ENCODE measurements around the gene BMF. TPM values are rescaled to one million over a fixed set of nuclear protein-coding genes. Genes with fewer than 3 reads are reported as not detected.

The BMF gene
- total and polyA plus RNA-seq, 2 donors (not counting 1 experiment from before 2014, with no cell fraction given) = 2.2 to 8.6 TPM

GRCh38 chr15:40090774-40091455 lies 17.8 kb downstream of the BMF start:
- Histone ChIP-seq H2AFZ (ENCODE audit: low read length) (no peak overlapping the region), H3K79me2 (ENCODE audit: control insufficient read depth, insufficient read depth, low read length) (no peaks in the 10 kb centered on the region), H3K4me2 (ENCODE audit: extremely low read depth, insufficient read depth, low read length) (no peak overlapping the region), H3K27me3 (ENCODE audit: control insufficient read depth, insufficient read depth, low read length) (no peaks in the 10 kb centered on the region), H3K4me3 (replicated peaks in 1 of 4; ENCODE audit: control extremely low read depth in 1 of 4, insufficient read depth in 1 of 4, low read depth in 3 of 4, low read length in 4 of 4) (no peak overlapping the region), H3K9me3 (ENCODE audit: control insufficient read depth, insufficient read depth, low read depth, low read length) (no peaks in the 10 kb centered on the region), H3K36me3 (ENCODE audit: control insufficient read depth, insufficient read depth, low read length) (no peaks in the 10 kb centered on the region), H4K20me1 (ENCODE audit: control insufficient read depth, extremely low read depth, insufficient read depth, low read length) (no peaks in the 10 kb centered on the region), H3K9ac (ENCODE audit: insufficient read depth, low read length) (no peak overlapping the region), H3K27ac (ENCODE audit: insufficient read depth, low read length) (no peak overlapping the region), H3K4me1 (ENCODE audit: control insufficient read depth, extremely low read depth, insufficient read depth, low read length) (peaks cover 39% of the 10 kb centered on the region)
- TF ChIP-seq EZH2 (IDR thresholded peaks at IDR 0.05; ENCODE audit: low read length, missing control alignments) = no peak
- TF ChIP-seq CTCF (conservative IDR thresholded peaks at IDR 0.05 in 1 of 2, IDR thresholded peaks at IDR 0.05 in 1 of 2; ENCODE audit: low read depth in 1 of 2, low read length in 2 of 2) = no peak
- no peak for DNase-seq (ENCODE audit: low read depth in 2 of 2)

GRCh38 chr15:40088929-40089755 lies 19.5 kb downstream of the BMF start:
- H3K9ac ChIP-seq (ENCODE audit: insufficient read depth, low read length) = no peak overlapping the region
- H3K36me3 ChIP-seq (ENCODE audit: control insufficient read depth, insufficient read depth, low read length) = no peaks in the 10 kb centered on the region
- H3K4me2 ChIP-seq (ENCODE audit: extremely low read depth, insufficient read depth, low read length) = no peak overlapping the region
- H3K27me3 ChIP-seq (ENCODE audit: control insufficient read depth, insufficient read depth, low read length) = no peaks in the 10 kb centered on the region
- H3K79me2 ChIP-seq (ENCODE audit: control insufficient read depth, insufficient read depth, low read length) = no peaks in the 10 kb centered on the region
- peaks cover 37% of the 10 kb centered on the region for H3K4me1 ChIP-seq (ENCODE audit: control insufficient read depth, extremely low read depth, insufficient read depth, low read length)
- peak in 1 of 2 donors; percentile 72 for DNase-seq (ENCODE audit: low read depth in 2 of 2)
- no peak overlapping the region for H2AFZ ChIP-seq (ENCODE audit: low read length)
- H3K9me3 ChIP-seq (ENCODE audit: control insufficient read depth, insufficient read depth, low read depth, low read length) = no peaks in the 10 kb centered on the region
- H4K20me1 ChIP-seq (ENCODE audit: control insufficient read depth, extremely low read depth, insufficient read depth, low read length) = no peaks in the 10 kb centered on the region
- no peak overlapping the region for H3K27ac ChIP-seq (ENCODE audit: insufficient read depth, low read length)
- H3K4me3 ChIP-seq (replicated peaks in 1 of 4; ENCODE audit: control extremely low read depth in 1 of 4, insufficient read depth in 1 of 4, low read depth in 3 of 4, low read length in 4 of 4) = no peak overlapping the region
- TF ChIP-seq CTCF (conservative IDR thresholded peaks at IDR 0.05 in 1 of 2, IDR thresholded peaks at IDR 0.05 in 1 of 2; ENCODE audit: low read depth in 1 of 2, low read length in 2 of 2) (no peak), EZH2 (IDR thresholded peaks at IDR 0.05; ENCODE audit: low read length, missing control alignments) (no peak)

Measured in fibroblast of lung (primary cell).